Mesothelial cell of epicardium (in vitro differentiated cells): ENCODE data around the gene CDCA3. TPM values are rescaled to one million over a fixed set of nuclear protein-coding genes. Genes with fewer than 3 reads are reported as not detected.

Experiments used
- DNase-seq, 2 experiments: peaks; one replicate each; pipeline ENCODE4 v3.0.0; 2021; ENCODE audit warnings: low spot score in 2 of 2; ENCODE audit not compliant: unreplicated experiment in 2 of 2
- H3K27ac Mint-ChIP-seq: 2 replicates; pipeline ENCODE4 v1.8.0; 2021; ENCODE audit warnings: mixed read lengths
- H3K27me3 Mint-ChIP-seq: 2 replicates; pipeline ENCODE4 v1.8.0; 2021; ENCODE audit warnings: low read depth, mixed read lengths
- H3K36me3 Mint-ChIP-seq: 2 replicates; pipeline ENCODE4 v1.8.0; 2021; ENCODE audit warnings: mixed read lengths
- H3K4me1 Mint-ChIP-seq: 2 replicates; pipeline ENCODE4 v1.8.0; 2021; ENCODE audit warnings: mixed read lengths
- H3K4me3 Mint-ChIP-seq: 2 replicates; pipeline ENCODE4 v1.8.0; 2021; ENCODE audit warnings: mild to moderate bottlenecking, moderate library complexity, mixed read lengths
- H3K9me3 Mint-ChIP-seq: 2 replicates; pipeline ENCODE4 v1.8.0; 2021; ENCODE audit warnings: mixed read lengths
- CTCF ChIP-seq: fragments of 200-600 bp; sonication (generic); IDR thresholded peaks from one replicate; pipeline ENCODE4 v1.5.0; 2021; ENCODE audit warnings: antibody characterized with exemption; ENCODE audit not compliant: unreplicated experiment
- total RNA-seq: library from RNA; stranded (reverse); gene quantifications from 3 replicates; pipeline ENCODE4 v1.2.1, GENCODE V29; 2021

CDCA3 gene
- total RNA-seq, 1 donor from 2014 or later: 14.3 TPM

- peaks cover 32% of the 10 kb centered on the region for H3K4me1 Mint-ChIP-seq
Observed at GRCh38 chr12:6854036-6854435, 3.0 kb upstream of the CDCA3 start.

DNA sequence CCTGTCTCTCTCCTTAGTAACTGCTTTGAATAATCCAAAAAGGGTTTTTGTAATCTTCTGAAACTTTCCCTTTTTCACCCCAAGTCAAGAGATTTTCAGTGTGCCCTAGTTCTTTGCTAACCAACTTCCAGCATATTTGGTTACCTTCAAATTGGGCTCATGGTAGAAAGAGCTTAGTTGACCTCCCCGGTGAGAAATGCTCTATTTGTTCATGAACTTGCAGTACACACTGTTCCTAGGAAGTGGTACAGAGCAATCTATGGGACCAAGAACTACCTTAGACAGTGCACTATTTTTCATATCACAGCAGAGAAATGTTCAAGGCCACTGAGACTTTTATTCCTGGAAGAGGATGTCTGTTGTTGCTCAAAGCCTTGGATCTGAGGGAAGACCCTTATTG, 2.5 kb upstream of the CDCA3 start:
- peaks cover 32% of the 10 kb centered on the region for H3K4me1 Mint-ChIP-seq
- H3K27me3 Mint-ChIP-seq: no peaks in the 10 kb centered on the region
- DNase-seq: no peak
- peak overlapping the region; percentile 96 for H3K27ac Mint-ChIP-seq
- peak overlapping the region; percentile 95 for H3K4me3 Mint-ChIP-seq
- H3K9me3 Mint-ChIP-seq: no peaks in the 10 kb centered on the region
- H3K36me3 Mint-ChIP-seq: peaks cover 26% of the 10 kb centered on the region
- no peak for TF ChIP-seq CTCF

More at GRCh38 chr12:6854036-6854435, 3.0 kb upstream of the CDCA3 start:
- Mint-ChIP-seq H3K27me3 (no peaks in the 10 kb centered on the region), H3K9me3 (no peaks in the 10 kb centered on the region), H3K27ac (peak overlapping the region; percentile 96), H3K36me3 (peaks cover 24% of the 10 kb centered on the region), H3K4me3 (peak overlapping the region; percentile 95)
- no peak for TF ChIP-seq CTCF
- DNase-seq: no peak

DNA sequence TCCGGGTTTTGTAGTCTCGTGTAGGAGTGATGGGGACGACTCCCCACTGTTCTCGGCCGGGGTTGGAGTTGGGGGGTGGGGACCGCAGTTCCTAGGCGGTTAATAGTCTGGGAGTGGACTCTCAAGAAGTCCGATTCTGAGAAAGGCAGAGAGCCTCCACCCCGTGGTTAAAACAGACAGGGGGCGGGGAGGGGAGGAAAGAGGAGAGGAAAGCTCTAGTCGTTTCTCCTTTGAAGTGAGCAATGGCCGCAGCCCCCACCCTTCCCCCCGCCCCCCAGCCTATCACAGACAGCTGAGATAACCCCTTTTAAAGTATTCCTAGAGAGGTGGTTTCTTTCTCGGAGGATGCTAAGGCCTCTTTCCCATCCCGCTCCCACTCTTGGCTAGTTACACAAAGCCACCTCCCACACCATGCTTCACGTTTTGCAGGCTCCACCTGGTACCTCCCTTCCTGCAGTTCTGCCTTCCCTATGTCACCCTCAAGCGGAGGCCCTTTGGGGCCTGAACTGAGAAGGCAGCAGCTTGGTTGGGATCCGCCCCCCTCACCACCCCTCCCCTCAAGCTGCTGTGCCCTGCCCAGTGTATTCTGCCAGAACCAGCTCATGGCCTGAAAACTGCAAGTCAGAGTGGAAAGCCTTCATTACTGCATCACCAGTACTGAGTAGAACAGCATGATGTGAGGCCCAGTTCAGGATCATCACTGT, 1.7 kb upstream of the CDCA3 start:
- Mint-ChIP-seq H3K9me3 (no peaks in the 10 kb centered on the region), H3K4me1 (peaks cover 32% of the 10 kb centered on the region), H3K27me3 (no peaks in the 10 kb centered on the region), H3K36me3 (peaks cover 21% of the 10 kb centered on the region), H3K4me3 (peak overlapping the region; percentile 95), H3K27ac (peak overlapping the region; percentile 96)
- peak in 1 of 2 experiments; percentile 51 for DNase-seq
- no peak for TF ChIP-seq CTCF

DNA sequence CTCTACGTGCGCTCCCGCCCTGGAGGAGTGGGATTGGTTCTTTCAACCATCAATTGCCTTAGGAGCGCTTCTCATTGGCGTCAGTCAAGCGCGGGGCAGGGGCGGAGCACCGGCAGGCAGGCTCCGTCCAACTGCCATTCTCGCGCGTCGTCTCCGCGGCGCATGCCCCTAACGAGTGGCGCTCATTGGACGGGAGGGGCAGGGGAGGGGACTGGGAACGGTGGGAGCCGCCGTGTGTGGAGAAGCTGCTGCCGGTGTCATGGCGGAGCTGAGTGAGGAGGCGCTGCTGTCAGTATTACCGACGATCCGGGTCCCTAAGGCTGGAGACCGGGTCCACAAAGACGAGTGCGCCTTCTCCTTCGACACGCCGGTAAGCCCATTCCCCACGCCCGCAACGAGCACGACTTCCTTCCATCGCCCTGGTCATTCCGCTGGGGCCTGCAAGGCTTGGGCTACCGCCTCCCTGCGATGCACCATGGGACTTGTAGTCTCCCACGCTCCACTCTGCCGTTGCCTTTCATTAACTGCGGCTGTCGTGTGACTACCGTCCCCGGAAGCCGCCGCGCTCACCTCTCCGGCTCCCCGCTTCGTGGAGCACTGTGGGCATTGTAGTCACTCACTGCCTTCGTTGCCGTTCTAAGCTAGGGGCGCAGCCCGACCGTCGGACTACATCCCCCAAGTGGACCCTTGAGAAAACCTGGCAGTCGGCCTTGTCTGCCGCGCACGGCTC, 1.0 kb upstream of the CDCA3 start, which contains the start of gene USP5:
TSS of gene USP5 (plus strand) at position 230 of the 730 bp plus-strand sequence. CDS start at position 260, 30 bp downstream.
- Mint-ChIP-seq H3K4me1 (peaks cover 32% of the 10 kb centered on the region), H3K27me3 (no peaks in the 10 kb centered on the region)

DNA sequence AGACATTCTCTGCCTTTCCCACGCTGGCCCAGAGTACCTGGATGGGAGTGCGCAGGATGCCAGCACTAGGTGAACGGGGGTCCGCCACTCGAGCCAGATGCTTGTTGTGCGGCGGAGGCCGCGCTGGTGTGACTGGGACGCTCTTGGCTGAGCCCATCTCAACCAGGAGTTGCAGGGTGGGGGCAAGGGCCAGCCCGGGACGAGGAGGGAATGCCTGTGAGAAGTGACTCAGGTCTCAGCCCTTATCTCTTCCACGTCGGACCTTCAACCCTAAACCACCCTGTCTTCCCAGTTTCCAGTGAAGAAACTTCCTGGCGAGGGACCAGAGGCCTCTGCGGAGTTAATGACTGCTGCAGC, 312 bp downstream of the CDCA3 start:
- peaks cover 32% of the 10 kb centered on the region for H3K4me1 Mint-ChIP-seq
- DNase-seq: no peak
- peak overlapping the region; percentile 96 for H3K27ac Mint-ChIP-seq
- H3K27me3 Mint-ChIP-seq: no peaks in the 10 kb centered on the region
- no peak for TF ChIP-seq CTCF
- peak overlapping the region; percentile 95 for H3K4me3 Mint-ChIP-seq
- H3K36me3 Mint-ChIP-seq: peaks cover 20% of the 10 kb centered on the region
- no peaks in the 10 kb centered on the region for H3K9me3 Mint-ChIP-seq

More for the DNA sequence above, 1.0 kb upstream of the CDCA3 start, which contains the start of gene USP5:
- peak; percentile 95 to 97 for DNase-seq
- Mint-ChIP-seq H3K36me3 (peaks cover 17% of the 10 kb centered on the region), H3K4me3 (peak within 1 kb of the TSS; percentile 95), H3K27ac (peak within 1 kb of the TSS; percentile 96), H3K9me3 (no peaks in the 10 kb centered on the region)
- no peak for TF ChIP-seq CTCF
